Caco-2 (cell line): ENCODE measurements around the gene SETD1B. TPM values are rescaled to one million over a fixed set of nuclear protein-coding genes. Genes with fewer than 3 reads are reported as not detected.

Source experiments
- BruUV-seq: library from RNA; stranded (reverse); fragments of 400-500 nt; replicated peaks from 2 replicates; lab custom pipeline; 2021; lab: Mats Ljungman, UMichigan
- CTCF ChIA-PET: fragments of 300-600 bp; sonication (Branson Sonifier 250); formaldehyde crosslinking; loops from one replicate; lab custom pipeline; 2022; ENCODE audit warnings: antibody characterized with exemption; lab: Charles Lee
- POLR2A ChIA-PET: fragments of 300-600 bp; sonication (Branson Sonifier 250); formaldehyde crosslinking; loops from one replicate; lab custom pipeline; 2022; ENCODE audit warnings: antibody characterized with exemption; lab: Charles Lee
- DNase-seq, 2 experiments: peaks; one replicate each; pipeline versions ENCODE4 v3.0.0 to v3.0.0-alpha.2; 2020 to 2022
- H3K27me3 ChIP-seq: replicated peaks from 2 replicates; pipeline ENCODE4 v1.6.0; 2011; ENCODE audit warnings: low read length; ENCODE audit not compliant: control insufficient read depth, insufficient read depth
- H3K36me3 ChIP-seq: 2 replicates; pipeline ENCODE4 v1.5.1; 2011; ENCODE audit warnings: low read length; ENCODE audit not compliant: control insufficient read depth, insufficient read depth
- H3K4me1 ChIP-seq: fragments of 250-450 bp; sonication (Bioruptor Pico); 2 replicates; pipeline ENCODE4 v1.5.1; 2020; ENCODE audit warnings: mild to moderate bottlenecking
- H3K4me3 ChIP-seq: 2 replicates; pipeline ENCODE4 v1.5.1; 2011; ENCODE audit warnings: low read depth, mild to moderate bottlenecking, control low read depth, low read length
- H3K9me3 ChIP-seq: fragments of 250-450 bp; sonication (Bioruptor Pico); 2 replicates; pipeline ENCODE4 v1.5.1; 2020; ENCODE audit warnings: mild to moderate bottlenecking, moderate library complexity
- H3K27ac Mint-ChIP-seq: one replicate; pipeline ENCODE4 v1.8.0; 2022; ENCODE audit warnings: mixed read lengths; ENCODE audit not compliant: unreplicated experiment
- H3K27me3 Mint-ChIP-seq: one replicate; pipeline ENCODE4 v1.8.0; 2022; ENCODE audit warnings: mixed read lengths; ENCODE audit not compliant: insufficient read depth, unreplicated experiment
- H3K36me3 Mint-ChIP-seq: one replicate; pipeline ENCODE4 v1.8.0; 2022; ENCODE audit warnings: mild to moderate bottlenecking, mixed read lengths; ENCODE audit not compliant: insufficient read depth, unreplicated experiment
- H3K4me1 Mint-ChIP-seq: one replicate; pipeline ENCODE4 v1.8.0; 2022; ENCODE audit warnings: low read depth, mixed read lengths; ENCODE audit not compliant: unreplicated experiment
- H3K4me3 Mint-ChIP-seq: one replicate; pipeline ENCODE4 v1.8.0; 2022; ENCODE audit warnings: mild to moderate bottlenecking, moderate library complexity, mixed read lengths; ENCODE audit not compliant: unreplicated experiment
- H3K9me3 Mint-ChIP-seq: one replicate; pipeline ENCODE4 v1.8.0; 2022; ENCODE audit warnings: mixed read lengths; ENCODE audit not compliant: unreplicated experiment
- CTCF ChIP-seq, 2 experiments: fragments of 200-600 bp in 1 of 2; IDR thresholded peaks; 1 replicate in 1 of 2; 2 replicates in 1 of 2; pipeline versions ENCODE4 v1.5.1 to v1.8.0; 2011 to 2022; ENCODE audit warnings: antibody characterized with exemption in 1 of 2, control low read depth in 1 of 2, inconsistent platforms in 1 of 2, low read depth in 1 of 2, low read length in 1 of 2, mild to moderate bottlenecking in 1 of 2, moderate library complexity in 1 of 2; ENCODE audit not compliant: insufficient read depth in 1 of 2, severe bottlenecking in 1 of 2, unreplicated experiment in 1 of 2
- intact Hi-C: fragments of 100-400 bp; cut with micrococcal nuclease; formaldehyde crosslinking; loops from one replicate; pipeline ENCODE4 v1.10.0; 2022; ENCODE audit not compliant: unreplicated experiment
- total RNA-seq: library from RNA; stranded (reverse); gene quantifications from 2 replicates; pipeline ENCODE4 v1.2.3, GENCODE V29; 2022

Gene SETD1B
- total RNA-seq, 1 experiment from 2014 or later, result 16.8 TPM

GRCh38 chr12:121800694-121801594 is 2.9 kb upstream of the SETD1B start:
- H3K27me3 Mint-ChIP-seq, result no peaks in the 10 kb centered on the region
- CTCF ChIA-PET, result interaction anchor here (0.6 to 3.1 kb wide), 5 partner anchors 7 to 1441 kb away, joined by 3 to 46 read pairs (median 5); partner anchors contain the start of genes PSMD9 and RHOF
- no peaks in the 10 kb centered on the region; the same call in 1 of the 2 replicates for H3K36me3 ChIP-seq
- H3K27ac Mint-ChIP-seq, result peak overlapping the region; percentile 96
- TF ChIP-seq CTCF (IDR thresholded peaks at IDR 0.05; ENCODE audit: insufficient read depth in 1 of 2, low read depth in 1 of 2, low read length in 1 of 2, severe bottlenecking in 1 of 2, unreplicated experiment in 1 of 2), result no peak
- POLR2A ChIA-PET, result interaction anchor here (0.6 to 2.2 kb wide), 4 partner anchors 88 to 1715 kb away, joined by 4 to 10 read pairs (median 9); partner anchors contain the start of gene PSMD9
- H3K27me3 ChIP-seq, result no peaks in the 10 kb centered on the region
- peak overlapping the region; percentile 80 for H3K4me3 ChIP-seq
- no peaks in the 10 kb centered on the region for H3K9me3 ChIP-seq
- H3K4me3 Mint-ChIP-seq, result peak overlapping the region; percentile 81
- H3K36me3 Mint-ChIP-seq, result peaks cover 59% of the 10 kb centered on the region
- peaks cover 21% of the 10 kb centered on the region for H3K4me1 Mint-ChIP-seq
- H3K9me3 Mint-ChIP-seq, result no peaks in the 10 kb centered on the region
- intact Hi-C loops, result loop anchor here (10.0 kb wide), 1 partner anchor 734 kb away; no protein-coding TSS in a partner anchor
- no TSS peak for BruUV-seq
- DNase-seq, result peak; percentile 73 to 75
- H3K4me1 ChIP-seq, result peaks cover 35% of the 10 kb centered on the region

- H3K4me3 Mint-ChIP-seq, result peak overlapping the region; percentile 81
- ChIA-PET CTCF (interaction anchor here (0.6 to 3.1 kb wide), 4 partner anchors 8 to 87 kb away, joined by 3 to 46 read pairs (median 6); partner anchors contain the start of genes PSMD9 and RHOF), POLR2A (interaction anchor here (0.5 to 2.2 kb wide), 5 partner anchors 8 to 1714 kb away, joined by 4 to 17 read pairs (median 10); partner anchors contain the start of genes PSMD9 and RHOF)
- peaks cover 62% of the 10 kb centered on the region for H3K36me3 Mint-ChIP-seq
- H3K9me3 Mint-ChIP-seq, result no peaks in the 10 kb centered on the region
- H3K36me3 ChIP-seq, result no peaks in the 10 kb centered on the region; the same call in 1 of the 2 replicates
- peaks cover 29% of the 10 kb centered on the region for H3K4me1 ChIP-seq
- peaks cover 28% of the 10 kb centered on the region for H3K4me1 Mint-ChIP-seq
- no peak for TF ChIP-seq CTCF (IDR thresholded peaks at IDR 0.05; ENCODE audit: insufficient read depth in 1 of 2, low read depth in 1 of 2, low read length in 1 of 2, severe bottlenecking in 1 of 2, unreplicated experiment in 1 of 2)
- DNase-seq, result no peak
- no peaks in the 10 kb centered on the region for H3K9me3 ChIP-seq
- no peaks in the 10 kb centered on the region for H3K27me3 Mint-ChIP-seq
- H3K27me3 ChIP-seq, result no peaks in the 10 kb centered on the region
- H3K4me3 ChIP-seq, result peak overlapping the region; percentile 80
- BruUV-seq, result TSS peak; percentile 47
- H3K27ac Mint-ChIP-seq, result peak overlapping the region; percentile 96
- intact Hi-C loops, result loop anchor here (10.0 kb wide), 1 partner anchor 733 kb away; no protein-coding TSS in a partner anchor
Observed at GRCh38 chr12:121801595-121802484, 2.0 kb upstream of the SETD1B start.
